Fibroblast of lung (primary cell): ENCODE measurements around the gene MMP13. TPM values are rescaled to one million over a fixed set of nuclear protein-coding genes. Genes with fewer than 3 reads are reported as not detected.

Source experiments
- DNase-seq, 2 donors: peaks; one replicate each; pipeline versions ENCODE4 v3.0.0 to v3.0.0-alpha.2; 2010; ENCODE audit warnings: low read depth in 2 of 2
- H2AFZ ChIP-seq: 2 replicates; pipeline ENCODE4 v1.5.1; 2012; ENCODE audit warnings: low read length, control low read depth, inconsistent platforms
- H3K27ac ChIP-seq: 2 replicates; pipeline ENCODE4 v1.5.1; 2011; ENCODE audit warnings: low read length, control low read depth; ENCODE audit not compliant: insufficient read depth
- H3K27me3 ChIP-seq: 2 replicates; pipeline ENCODE4 v1.5.1; 2011; ENCODE audit warnings: mild to moderate bottlenecking, low read length; ENCODE audit not compliant: control insufficient read depth, insufficient read depth
- H3K36me3 ChIP-seq: 2 replicates; pipeline ENCODE4 v1.5.1; 2011; ENCODE audit warnings: low read length; ENCODE audit not compliant: control insufficient read depth, insufficient read depth
- H3K4me1 ChIP-seq: 2 replicates; pipeline ENCODE4 v1.5.1; 2011; ENCODE audit warnings: low read length; ENCODE audit not compliant: control insufficient read depth, insufficient read depth; ENCODE audit errors: extremely low read depth
- H3K4me2 ChIP-seq: 2 replicates; pipeline ENCODE4 v1.5.1; 2011; ENCODE audit warnings: low read length, control low read depth; ENCODE audit not compliant: insufficient read depth; ENCODE audit errors: extremely low read depth
- H3K4me3 ChIP-seq, 4 experiments: fragments of 200-600 bp in 1 of 4; sonication (generic) in 1 of 4; replicated peaks in 1 of 4; 2 replicates each; pipeline ENCODE4 v1.5.1; 2011 to 2016; ENCODE audit warnings: low read length in 4 of 4, low read depth in 3 of 4, mild to moderate bottlenecking in 3 of 4, control low read depth in 2 of 4, inconsistent platforms in 1 of 4, mixed read lengths in 1 of 4; ENCODE audit not compliant: insufficient read depth in 1 of 4; ENCODE audit errors: control extremely low read depth in 1 of 4
- H3K79me2 ChIP-seq: 2 replicates; pipeline ENCODE4 v1.5.1; 2012; ENCODE audit warnings: mild to moderate bottlenecking, low read length, inconsistent platforms; ENCODE audit not compliant: control insufficient read depth, insufficient read depth
- H3K9ac ChIP-seq: 2 replicates; pipeline ENCODE4 v1.5.1; 2011; ENCODE audit warnings: mild to moderate bottlenecking, low read length, control low read depth; ENCODE audit not compliant: insufficient read depth
- H3K9me3 ChIP-seq: 2 replicates; pipeline ENCODE4 v1.5.1; 2012; ENCODE audit warnings: low read depth, low read length; ENCODE audit not compliant: control insufficient read depth, insufficient read depth
- H4K20me1 ChIP-seq: 2 replicates; pipeline ENCODE4 v1.5.1; 2011; ENCODE audit warnings: low read length; ENCODE audit not compliant: control insufficient read depth, insufficient read depth; ENCODE audit errors: extremely low read depth
- EZH2 ChIP-seq: IDR thresholded peaks from 2 replicates; pipeline ENCODE4 v1.5.1; 2012; ENCODE audit warnings: low read length, control low read depth, mild to moderate bottlenecking; ENCODE audit errors: missing control alignments
- polyA plus RNA-seq, 2 donors: library from polyadenylated mRNA; depleted of rRNA in 1 of 2; stranded (reverse) in 1 of 2; unstranded in 1 of 2; fragments of >200 nt; gene quantifications; 2 replicates each; pipeline ENCODE4 v1.2.1, GENCODE V29; 2011 to 2012; ENCODE audit warnings: missing spikeins in 1 of 2
- total RNA-seq: library from RNA; depleted of rRNA; stranded (reverse); fragments of >200 nt; gene quantifications from 2 replicates; pipeline ENCODE4 v1.2.1, GENCODE V29; 2014
- TF ChIP-seq, protein P1 (sequence below), 2 donors: IDR thresholded peaks in 1 of 2; conservative IDR thresholded peaks in 1 of 2; 1 replicate in 1 of 2; 2 replicates in 1 of 2; pipeline ENCODE4 v1.5.1; 2011 to 2012; ENCODE audit warnings: low read length in 2 of 2, control low read depth in 1 of 2, inconsistent platforms in 1 of 2, low read depth in 1 of 2, mild to moderate bottlenecking in 1 of 2

The MMP13 gene
- total and polyA plus RNA-seq, 2 donors (not counting 1 experiment from before 2014, with no cell fraction given), result not detected

- TF ChIP-seq, protein P1, sequence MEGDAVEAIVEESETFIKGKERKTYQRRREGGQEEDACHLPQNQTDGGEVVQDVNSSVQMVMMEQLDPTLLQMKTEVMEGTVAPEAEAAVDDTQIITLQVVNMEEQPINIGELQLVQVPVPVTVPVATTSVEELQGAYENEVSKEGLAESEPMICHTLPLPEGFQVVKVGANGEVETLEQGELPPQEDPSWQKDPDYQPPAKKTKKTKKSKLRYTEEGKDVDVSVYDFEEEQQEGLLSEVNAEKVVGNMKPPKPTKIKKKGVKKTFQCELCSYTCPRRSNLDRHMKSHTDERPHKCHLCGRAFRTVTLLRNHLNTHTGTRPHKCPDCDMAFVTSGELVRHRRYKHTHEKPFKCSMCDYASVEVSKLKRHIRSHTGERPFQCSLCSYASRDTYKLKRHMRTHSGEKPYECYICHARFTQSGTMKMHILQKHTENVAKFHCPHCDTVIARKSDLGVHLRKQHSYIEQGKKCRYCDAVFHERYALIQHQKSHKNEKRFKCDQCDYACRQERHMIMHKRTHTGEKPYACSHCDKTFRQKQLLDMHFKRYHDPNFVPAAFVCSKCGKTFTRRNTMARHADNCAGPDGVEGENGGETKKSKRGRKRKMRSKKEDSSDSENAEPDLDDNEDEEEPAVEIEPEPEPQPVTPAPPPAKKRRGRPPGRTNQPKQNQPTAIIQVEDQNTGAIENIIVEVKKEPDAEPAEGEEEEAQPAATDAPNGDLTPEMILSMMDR (conservative IDR thresholded peaks at IDR 0.05 in 1 of 2, IDR thresholded peaks at IDR 0.05 in 1 of 2; ENCODE audit: low read depth in 1 of 2, low read length in 2 of 2), result no peak
- no peak for TF ChIP-seq EZH2
- H2AFZ ChIP-seq, result no peak overlapping the region
Measured at GRCh38 chr11:102900346-102900745, 55.2 kb downstream of the MMP13 start.

More at GRCh38 chr11:102900346-102900745, 55.2 kb downstream of the MMP13 start:
- Histone ChIP-seq H3K27me3 (no peaks in the 10 kb centered on the region), H3K4me3 (no peak overlapping the region), H3K4me2 (no peak overlapping the region), H4K20me1 (no peaks in the 10 kb centered on the region), H3K4me1 (no peaks in the 10 kb centered on the region), H3K9me3 (no peaks in the 10 kb centered on the region), H3K27ac (no peak overlapping the region), H3K9ac (no peak overlapping the region), H3K79me2 (no peaks in the 10 kb centered on the region), H3K36me3 (no peaks in the 10 kb centered on the region)
- no peak for DNase-seq

Other genes with a start within 250 kb of the MMP13 start
- gene MMP27, start 250.0 kb downstream of the MMP13 start, total RNA-seq, result 0.17 TPM in 1 of 2 replicates, not detected in the other
- 0.08 and 0.14 TPM in 2 replicates for gene MMP27, start 250.0 kb downstream of the MMP13 start, polyA plus RNA-seq
- gene MMP8, start 230.8 kb downstream of the MMP13 start, total RNA-seq, result under 0.01 TPM in 1 of 2 replicates, not detected in the other
- 0.07 and 0.18 TPM in 2 replicates for gene MMP8, start 230.8 kb downstream of the MMP13 start, polyA plus RNA-seq
- gene MMP10, start 175.1 kb downstream of the MMP13 start, total RNA-seq, result under 0.01 and 0.66 TPM in 2 replicates
- gene MMP10, start 175.1 kb downstream of the MMP13 start, polyA plus RNA-seq, result 0.17 and 0.28 TPM in 2 replicates
- gene MMP1, start 157.6 kb downstream of the MMP13 start, total RNA-seq, result 28.5 and 489 TPM in 2 replicates
- 40.5 and 415 TPM in 2 replicates for gene MMP1, start 157.6 kb downstream of the MMP13 start, polyA plus RNA-seq
- 1.8 and 47.1 TPM in 2 replicates for gene MMP3, start 112.1 kb downstream of the MMP13 start, total RNA-seq
- gene MMP3, start 112.1 kb downstream of the MMP13 start, polyA plus RNA-seq, result 16.0 and 19.1 TPM in 2 replicates
- gene MMP12, start 80.8 kb downstream of the MMP13 start, total RNA-seq, result 0.83 TPM in 1 of 2 replicates, not detected in the other
- gene MMP12, start 80.8 kb downstream of the MMP13 start, polyA plus RNA-seq, result 0.15 and 0.27 TPM in 2 replicates
- gene DCUN1D5, start 136.4 kb upstream of the MMP13 start, total RNA-seq, result 36.5 and 45.7 TPM in 2 replicates
- gene DCUN1D5, start 136.4 kb upstream of the MMP13 start, polyA plus RNA-seq, result 45.7 and 48.6 TPM in 2 replicates
- gene DYNC2H1, start 153.7 kb upstream of the MMP13 start, total RNA-seq, result 50.8 and 65.9 TPM in 2 replicates
- 20.1 and 20.4 TPM in 2 replicates for gene DYNC2H1, start 153.7 kb upstream of the MMP13 start, polyA plus RNA-seq